Karpas-422 (cell line): Measurements from ENCODE around the gene PCSK7. TPM values are rescaled to one million over a fixed set of nuclear protein-coding genes. Genes with fewer than 3 reads are reported as not detected.

Experiments used
- DNase-seq: peaks from one replicate; pipeline ENCODE4 v3.0.0-alpha.2; 2015
- H2AFZ ChIP-seq: fragments of 200-600 bp; sonication (generic); 2 replicates; pipeline ENCODE4 v1.6.1; 2014; ENCODE audit warnings: antibody characterized with exemption, low read length, mixed read lengths
- H3K27ac ChIP-seq: fragments of 200-600 bp; sonication (generic); 2 replicates; pipeline ENCODE4 v1.5.1; 2014; ENCODE audit warnings: mild to moderate bottlenecking, low read length, moderate library complexity
- H3K27me3 ChIP-seq: fragments of 200-600 bp; sonication (generic); 2 replicates; pipeline ENCODE4 v1.6.1; 2014; ENCODE audit warnings: low read length, mixed read lengths
- H3K36me3 ChIP-seq: fragments of 200-600 bp; sonication (generic); 2 replicates; pipeline ENCODE4 v1.6.1; 2014; ENCODE audit warnings: low read length, mixed read lengths; ENCODE audit not compliant: insufficient read depth
- H3K4me1 ChIP-seq: fragments of 200-600 bp; sonication (generic); 2 replicates; pipeline ENCODE4 v1.6.1; 2014; ENCODE audit warnings: mild to moderate bottlenecking, low read length, mixed read lengths
- H3K4me2 ChIP-seq: fragments of 200-600 bp; sonication (generic); 2 replicates; pipeline ENCODE4 v1.6.1; 2014; ENCODE audit warnings: low read length, low read depth, mild to moderate bottlenecking; ENCODE audit not compliant: poor library complexity, severe bottlenecking
- H3K4me3 ChIP-seq: fragments of 200-600 bp; sonication (generic); 2 replicates; pipeline ENCODE4 v1.5.1; 2014; ENCODE audit warnings: mild to moderate bottlenecking, antibody characterized with exemption, low read length, mixed read lengths
- H3K79me2 ChIP-seq: fragments of 200-600 bp; sonication (generic); 2 replicates; pipeline ENCODE4 v1.6.1; 2014; ENCODE audit warnings: mild to moderate bottlenecking, low read length, mixed read lengths
- H3K9ac ChIP-seq: fragments of 200-600 bp; sonication (generic); 2 replicates; pipeline ENCODE4 v1.6.0; 2014; ENCODE audit warnings: low read length
- H3K9me2 ChIP-seq: fragments of 200-600 bp; sonication (generic), shearing (Covaris generic); replicated peaks from 2 replicates; pipeline ENCODE4 v1.6.0; 2014; ENCODE audit warnings: mild to moderate bottlenecking, low read length, moderate library complexity; ENCODE audit not compliant: insufficient read depth
- H3K9me3 ChIP-seq: fragments of 300-700, 200-600 bp; sonication (generic); 2 replicates; pipeline ENCODE4 v1.6.1; 2014; ENCODE audit warnings: low read length, mixed read lengths
- H4K20me1 ChIP-seq: fragments of 200-600 bp; sonication (generic); 2 replicates; pipeline ENCODE4 v1.6.1; 2014; ENCODE audit warnings: mild to moderate bottlenecking, antibody characterized with exemption, low read length, low read depth; ENCODE audit not compliant: insufficient read depth
- small RNA-seq: library from RNA; depleted of rRNA; stranded (forward); fragments of <200 nt; gene quantifications from one replicate; pipeline ENCODE3, GENCODE V24; 2014
- total RNA-seq: library from RNA; depleted of rRNA; stranded (reverse); fragments of >200 nt; shearing (Covaris generic); gene quantifications from 2 replicates; pipeline ENCODE4 v1.2.3, GENCODE V29; 2014; ENCODE audit warnings: low replicate concordance; rRNA removed

The PCSK7 gene
- total RNA-seq, 1 experiment from 2014 or later = 14.3 TPM

GRCh38 chr11:117169736-117170135 lies 62.1 kb downstream of the PCSK7 start:
- no peak overlapping the region for H3K4me3 ChIP-seq
- no peaks in the 10 kb centered on the region for H3K27me3 ChIP-seq
- no peak overlapping the region for H3K27ac ChIP-seq
- no peak overlapping the region for H3K4me2 ChIP-seq
- H2AFZ ChIP-seq = no peak overlapping the region
- no peaks in the 10 kb centered on the region for H3K79me2 ChIP-seq
- 0 out of 2 replicates have a peak, but pooled peaks cover 3% of the 10 kb centered on the region for H3K36me3 ChIP-seq
- H3K9me2 ChIP-seq = no peaks in the 10 kb centered on the region
- H3K9me3 ChIP-seq = no peaks in the 10 kb centered on the region
- no peak for DNase-seq
- H4K20me1 ChIP-seq = no peaks in the 10 kb centered on the region
- no peak overlapping the region for H3K9ac ChIP-seq
- no peaks in the 10 kb centered on the region for H3K4me1 ChIP-seq

GRCh38 chr11:117166491-117166890 lies 65.4 kb downstream of the PCSK7 start:
- H3K4me1 ChIP-seq = no peaks in the 10 kb centered on the region
- no peak overlapping the region for H3K9ac ChIP-seq
- H3K79me2 ChIP-seq = 0 out of 2 replicates have a peak, but pooled peaks cover 4% of the 10 kb centered on the region
- H3K4me2 ChIP-seq = no peak overlapping the region
- H3K9me3 ChIP-seq = no peaks in the 10 kb centered on the region
- no peaks in the 10 kb centered on the region for H3K9me2 ChIP-seq
- H3K36me3 ChIP-seq = 0 out of 2 replicates have a peak, but pooled peaks cover 3% of the 10 kb centered on the region
- no peak overlapping the region for H3K4me3 ChIP-seq
- no peaks in the 10 kb centered on the region for H3K27me3 ChIP-seq
- H4K20me1 ChIP-seq = no peaks in the 10 kb centered on the region
- H3K27ac ChIP-seq = no peak overlapping the region
- no peak overlapping the region for H2AFZ ChIP-seq
- no peak for DNase-seq

- no peaks in the 10 kb centered on the region for H3K4me1 ChIP-seq
- H3K9ac ChIP-seq = no peak overlapping the region
- no peaks in the 10 kb centered on the region for H3K27me3 ChIP-seq
- no peaks in the 10 kb centered on the region for H3K9me2 ChIP-seq
- no peak overlapping the region for H2AFZ ChIP-seq
- no peak for DNase-seq
- no peak overlapping the region for H3K27ac ChIP-seq
- H3K4me2 ChIP-seq = no peak overlapping the region
- H3K9me3 ChIP-seq = no peaks in the 10 kb centered on the region
- H3K79me2 ChIP-seq = peaks cover 41% of the 10 kb centered on the region
- H3K4me3 ChIP-seq = no peak overlapping the region
- peaks cover 5% of the 10 kb centered on the region; the same call in 1 of the 2 replicates for H3K36me3 ChIP-seq
- H4K20me1 ChIP-seq = no peaks in the 10 kb centered on the region
These were observed 71.0 kb downstream of the PCSK7 start for GRCh38 chr11:117160826-117161225.

GRCh38 chr11:117159892-117160291 lies 72.0 kb downstream of the PCSK7 start:
- H3K4me3 ChIP-seq = no peak overlapping the region

GRCh38 chr11:117157507-117157906 lies 74.4 kb downstream of the PCSK7 start:
- Histone ChIP-seq H3K27ac (no peak overlapping the region), H3K4me3 (no peak overlapping the region), H3K9me2 (no peaks in the 10 kb centered on the region), H3K79me2 (peaks cover 74% of the 10 kb centered on the region), H3K36me3 (peaks cover 5% of the 10 kb centered on the region), H3K27me3 (no peaks in the 10 kb centered on the region), H3K9me3 (no peaks in the 10 kb centered on the region), H2AFZ (no peak overlapping the region), H3K4me2 (no peak overlapping the region), H3K4me1 (no peaks in the 10 kb centered on the region), H3K9ac (no peak overlapping the region), H4K20me1 (no peaks in the 10 kb centered on the region)
- DNase-seq = no peak

More at GRCh38 chr11:117159892-117160291, 72.0 kb downstream of the PCSK7 start:
- Histone ChIP-seq H3K4me2 (no peak overlapping the region), H3K79me2 (peaks cover 51% of the 10 kb centered on the region), H3K9me2 (no peaks in the 10 kb centered on the region), H3K9me3 (no peaks in the 10 kb centered on the region), H3K27ac (no peak overlapping the region), H4K20me1 (no peaks in the 10 kb centered on the region), H3K27me3 (no peaks in the 10 kb centered on the region), H3K36me3 (peaks cover 5% of the 10 kb centered on the region; the same call in 1 of the 2 replicates), H3K4me1 (no peaks in the 10 kb centered on the region), H2AFZ (no peak overlapping the region), H3K9ac (no peak overlapping the region)
- no peak for DNase-seq

GRCh38 chr11:117154468-117154867 lies 77.4 kb downstream of the PCSK7 start:
- Histone ChIP-seq H2AFZ (no peak overlapping the region), H3K9me2 (no peaks in the 10 kb centered on the region), H3K27ac (no peak overlapping the region), H3K4me3 (no peak overlapping the region), H3K4me1 (no peaks in the 10 kb centered on the region), H3K27me3 (no peaks in the 10 kb centered on the region), H3K9ac (no peak overlapping the region), H4K20me1 (no peaks in the 10 kb centered on the region), H3K9me3 (no peaks in the 10 kb centered on the region), H3K79me2 (peaks cover 87% of the 10 kb centered on the region), H3K36me3 (peaks cover 3% of the 10 kb centered on the region; the same call in 1 of the 2 replicates), H3K4me2 (no peak overlapping the region)
- DNase-seq = no peak

Small RNAs within 50 kb of the gene (small RNA-seq; reads per million reads assigned to genes)
- gene RF00564 = not detected

Other genes with a start within 250 kb of the PCSK7 start
- gene SIK3, start 133.6 kb downstream of the PCSK7 start, total RNA-seq = 4.1 TPM in 2 replicates
- gene PAFAH1B2, start 87.8 kb downstream of the PCSK7 start, total RNA-seq = 16.8 and 20.6 TPM in 2 replicates
- 18.6 and 30.6 TPM in 2 replicates for gene SIDT2, start 53.3 kb downstream of the PCSK7 start, total RNA-seq
- 3.3 TPM in 2 replicates for gene TAGLN, start 32.7 kb downstream of the PCSK7 start, total RNA-seq
- 7.0 and 10.1 TPM in 2 replicates for gene RNF214, start 598 bp upstream of the PCSK7 start, total RNA-seq
- gene BACE1-AS, start 59.3 kb upstream of the PCSK7 start, total RNA-seq = 2.9 and 4.6 TPM in 2 replicates
- not detected in 2 replicates for gene BACE1, start 84.2 kb upstream of the PCSK7 start, total RNA-seq
- gene CEP164, start 95.8 kb upstream of the PCSK7 start, total RNA-seq = 13.3 and 24.0 TPM in 2 replicates